HG02610 (cell line): ENCODE results near the gene TAS2R30.
A peak's percentile ranks its signal among the peaks of the same experiment; 100 is the strongest.
"Not testable (repeated sequence)": the region's sequence is repeated elsewhere in the genome, so short reads cannot be mapped to it uniquely, and the experiment has no call there.

Experiments used
- ATAC-seq: cut with Tn5 transposase; IDR thresholded peaks from one replicate; pipeline ENCODE4 v1.9.1; 2021; ENCODE audit warnings: mild to moderate bottlenecking, moderate library complexity; ENCODE audit not compliant: unreplicated experiment

Gene TAS2R30

GRCh38 chr12:11130382-11130781, 4.1 kb downstream of the TAS2R30 start:
- ATAC-seq, result no peak

- not testable (repeated sequence) for ATAC-seq
Measured at GRCh38 chr12:11114130-11114529, 20.3 kb downstream of the TAS2R30 start.

GRCh38 chr12:11111213-11111612, 23.2 kb downstream of the TAS2R30 start:
- not testable (repeated sequence) for ATAC-seq

GRCh38 chr12:11108862-11109261, 25.6 kb downstream of the TAS2R30 start:
- ATAC-seq, result no peak

- ATAC-seq, result no peak
Measured at GRCh38 chr12:11107719-11108118, 26.7 kb downstream of the TAS2R30 start.

- no peak for ATAC-seq
Measured at GRCh38 chr12:11106288-11106687, 28.2 kb downstream of the TAS2R30 start.

- no peak for ATAC-seq
Measured at GRCh38 chr12:11105546-11105945, 28.9 kb downstream of the TAS2R30 start.

GRCh38 chr12:11094910-11095309, 39.5 kb downstream of the TAS2R30 start:
- peak; percentile 86 for ATAC-seq

- no peak for ATAC-seq
Measured at GRCh38 chr12:11092128-11092527, 42.3 kb downstream of the TAS2R30 start, which contains the start of gene TAS2R43. TAS2R43 (minus strand) TSS chr12:11092313; CDS start chr12:11092229, 84 bp downstream.

GRCh38 chr12:11089246-11089645, 45.2 kb downstream of the TAS2R30 start:
- ATAC-seq, result no peak

GRCh38 chr12:11085419-11085818, 49.0 kb downstream of the TAS2R30 start:
- ATAC-seq, result peak; percentile 83
